SJSA1 (cell line): ENCODE data around the gene NRG3. TPM values are rescaled to one million over a fixed set of nuclear protein-coding genes. Genes with fewer than 3 reads are reported as not detected.
"Not testable (repeated sequence)": the region's sequence is repeated elsewhere in the genome, so short reads cannot be mapped to it uniquely, and the experiment has no call there.

Experiments used
- DNase-seq, 2 experiments: peaks; one replicate each; pipeline ENCODE4 v3.0.0-alpha.2; 2015 to 2020; ENCODE audit warnings: low spot score in 2 of 2, low read depth in 1 of 2
- H3K27ac ChIP-seq: fragments of 250-450 bp; sonication (Bioruptor Pico); 2 replicates; pipeline ENCODE4 v1.5.1; 2020; ENCODE audit warnings: mild to moderate bottlenecking, moderate library complexity
- H3K27me3 ChIP-seq: fragments of 250-450 bp; sonication (Bioruptor Pico); replicated peaks from 2 replicates; pipeline ENCODE4 v1.5.1; 2020; ENCODE audit warnings: mild to moderate bottlenecking, moderate library complexity
- H3K36me3 ChIP-seq: fragments of 250-450 bp; sonication (Bioruptor Pico); 2 replicates; pipeline ENCODE4 v1.5.1; 2020; ENCODE audit warnings: mild to moderate bottlenecking
- H3K4me1 ChIP-seq: fragments of 250-450 bp; sonication (Bioruptor Pico); replicated peaks from 2 replicates; pipeline ENCODE4 v1.6.1; 2021; ENCODE audit warnings: mild to moderate bottlenecking
- H3K4me3 ChIP-seq: fragments of 250-450 bp; sonication (Bioruptor Pico); 2 replicates; pipeline ENCODE4 v1.5.1; 2020; ENCODE audit warnings: mild to moderate bottlenecking
- H3K9me3 ChIP-seq: fragments of 250-450 bp; sonication (Bioruptor Pico); replicated peaks from 2 replicates; pipeline ENCODE4 v1.5.1; 2020; ENCODE audit warnings: mild to moderate bottlenecking
- total RNA-seq: library from RNA; depleted of rRNA; stranded (reverse); fragments of >200 nt; shearing (Covaris generic); gene quantifications from 2 replicates; pipeline ENCODE4 v1.2.3, GENCODE V29; 2014

The NRG3 gene
- total RNA-seq, 1 experiment from 2014 or later = not detected

DNA sequence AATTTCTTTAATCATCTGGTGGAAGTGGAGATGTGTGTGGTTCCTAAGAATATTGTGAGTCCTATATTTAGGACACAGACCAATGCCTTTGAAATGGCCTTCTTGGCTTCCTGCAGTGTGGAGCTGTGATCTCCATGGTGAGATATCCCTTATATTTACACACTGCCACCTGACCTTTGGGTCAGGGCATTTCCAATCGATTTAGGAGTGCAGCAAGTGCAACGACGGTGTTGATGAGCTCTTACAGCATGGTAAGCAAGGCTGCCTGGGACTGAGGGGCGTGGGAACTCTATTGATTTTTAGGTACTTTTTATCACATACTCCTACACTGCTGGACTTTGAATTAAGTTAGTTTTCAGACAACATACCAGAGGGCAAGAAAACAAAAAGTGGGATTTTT lies 146.0 kb downstream of the NRG3 start:
- Histone ChIP-seq H3K27me3 (no peaks in the 10 kb centered on the region), H3K36me3 (no peaks in the 10 kb centered on the region), H3K9me3 (peaks cover 4% of the 10 kb centered on the region; the same call in 1 of the 2 replicates), H3K4me3 (no peak overlapping the region), H3K27ac (no peak overlapping the region), H3K4me1 (no peaks in the 10 kb centered on the region)
- no peak for DNase-seq

DNA sequence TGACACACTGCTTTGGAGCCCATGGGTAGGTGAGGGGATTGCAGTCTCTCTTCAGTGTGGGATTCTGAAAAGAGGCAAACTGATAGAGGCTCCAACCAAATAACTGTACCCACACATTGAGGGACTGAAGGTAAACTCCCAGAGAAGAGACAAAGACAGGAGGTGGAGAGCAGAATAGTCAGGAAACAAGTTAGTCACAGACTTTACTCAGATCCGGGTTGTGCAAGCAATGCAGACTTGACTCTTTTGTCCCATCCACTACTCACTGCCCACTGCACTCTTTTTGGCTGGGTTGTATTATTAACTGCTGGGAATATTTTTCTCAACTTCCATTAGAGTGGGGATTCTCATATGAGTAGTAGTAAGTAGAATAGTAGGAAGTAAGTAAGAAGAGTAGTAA lies 152.7 kb downstream of the NRG3 start:
- peaks cover 8% of the 10 kb centered on the region; the same call in 1 of the 2 replicates for H3K9me3 ChIP-seq
- H3K36me3 ChIP-seq = no peaks in the 10 kb centered on the region
- DNase-seq = no peak
- H3K4me1 ChIP-seq = no peaks in the 10 kb centered on the region
- no peak overlapping the region for H3K4me3 ChIP-seq
- no peaks in the 10 kb centered on the region for H3K27me3 ChIP-seq
- H3K27ac ChIP-seq = no peak overlapping the region

DNA sequence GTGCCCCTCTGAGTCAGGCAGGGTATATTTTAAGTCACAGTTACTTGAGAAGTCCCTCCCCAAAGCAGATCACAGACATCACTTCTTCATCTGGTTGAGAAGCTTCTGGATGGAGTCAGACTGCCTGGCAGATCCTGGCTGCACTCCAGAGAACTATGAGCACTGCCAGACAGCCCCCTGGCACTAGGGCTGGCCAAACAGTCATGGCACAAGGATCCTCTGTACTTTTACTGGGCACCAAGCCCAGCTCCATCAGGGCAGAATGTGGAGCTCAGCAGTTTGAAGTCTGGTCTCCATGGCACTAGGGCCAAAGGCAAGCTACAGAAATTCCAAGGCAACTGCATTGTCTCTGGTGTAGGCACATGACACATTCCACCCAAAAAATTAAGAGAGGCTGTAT lies 162.1 kb downstream of the NRG3 start:
- H3K36me3 ChIP-seq = no peaks in the 10 kb centered on the region
- no peaks in the 10 kb centered on the region for H3K27me3 ChIP-seq
- H3K4me1 ChIP-seq = no peaks in the 10 kb centered on the region
- DNase-seq = no peak
- no peaks in the 10 kb centered on the region for H3K9me3 ChIP-seq
- H3K4me3 ChIP-seq = no peak overlapping the region
- H3K27ac ChIP-seq = no peak overlapping the region

DNA sequence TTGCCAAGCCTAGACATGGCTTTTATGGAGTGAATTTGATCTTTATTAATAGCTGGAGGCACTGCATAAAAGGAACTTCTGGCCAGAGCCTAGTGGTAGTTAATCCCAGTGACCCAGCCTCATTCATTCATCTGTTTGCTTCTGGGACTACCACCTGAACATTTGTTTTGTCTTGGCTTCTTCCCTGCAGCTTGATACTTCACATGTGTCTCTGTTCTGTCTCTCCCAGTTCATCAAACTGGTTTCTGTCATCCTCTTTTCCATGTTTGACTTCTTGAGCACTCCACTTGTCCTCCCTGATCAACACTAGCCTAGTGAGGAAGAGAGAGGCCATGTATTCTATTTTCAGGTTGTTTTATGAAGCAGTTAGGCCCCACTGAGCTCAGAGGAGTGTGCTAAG lies 163.6 kb downstream of the NRG3 start:
- Histone ChIP-seq H3K36me3 (no peaks in the 10 kb centered on the region), H3K4me3 (no peak overlapping the region), H3K4me1 (no peaks in the 10 kb centered on the region), H3K27me3 (no peaks in the 10 kb centered on the region), H3K27ac (no peak overlapping the region), H3K9me3 (no peaks in the 10 kb centered on the region)
- DNase-seq = no peak

DNA sequence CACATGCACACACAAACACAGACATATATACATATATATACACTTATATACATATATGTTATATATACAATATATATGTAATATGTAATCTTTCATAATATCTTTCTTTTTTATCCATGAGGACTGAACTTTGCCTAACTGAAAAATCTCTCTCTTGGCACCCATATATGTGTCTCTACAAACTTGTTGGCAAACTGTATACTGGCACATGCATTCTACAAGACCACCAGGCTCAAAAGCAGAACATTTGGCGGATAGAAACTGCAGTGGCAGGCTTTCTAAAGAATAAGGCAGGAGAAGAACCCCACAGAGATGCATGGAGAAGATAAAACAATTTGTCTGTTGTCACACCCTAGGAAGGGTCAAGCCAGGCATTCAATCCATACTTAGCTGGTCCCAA lies 165.3 kb downstream of the NRG3 start:
- H3K27me3 ChIP-seq = no peaks in the 10 kb centered on the region
- DNase-seq = no peak
- H3K27ac ChIP-seq = no peak overlapping the region
- H3K4me3 ChIP-seq = no peak overlapping the region
- no peaks in the 10 kb centered on the region for H3K9me3 ChIP-seq
- no peaks in the 10 kb centered on the region for H3K4me1 ChIP-seq
- no peaks in the 10 kb centered on the region for H3K36me3 ChIP-seq

DNA sequence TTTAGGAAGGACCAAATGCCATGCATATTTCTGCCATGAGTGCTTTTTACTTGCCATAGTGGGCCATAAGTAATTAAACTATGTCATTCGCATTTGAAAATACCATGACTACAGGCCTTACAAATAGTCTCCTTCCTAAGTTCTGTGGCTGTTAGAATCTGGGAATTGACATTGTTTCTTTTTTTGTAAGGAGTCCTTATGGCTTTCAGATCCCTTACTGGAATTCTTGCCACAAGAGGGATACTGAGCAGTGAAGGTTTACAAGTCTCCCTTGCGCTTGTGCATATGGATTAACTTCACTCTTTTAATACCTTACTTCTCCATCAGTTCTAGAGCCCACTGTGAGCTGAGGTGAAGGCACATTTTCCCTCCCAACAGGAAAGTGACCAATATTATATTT lies 166.0 kb downstream of the NRG3 start:
- Histone ChIP-seq H3K36me3 (no peaks in the 10 kb centered on the region), H3K27me3 (no peaks in the 10 kb centered on the region), H3K9me3 (no peaks in the 10 kb centered on the region), H3K4me1 (no peaks in the 10 kb centered on the region), H3K27ac (no peak overlapping the region), H3K4me3 (no peak overlapping the region)
- no peak for DNase-seq

DNA sequence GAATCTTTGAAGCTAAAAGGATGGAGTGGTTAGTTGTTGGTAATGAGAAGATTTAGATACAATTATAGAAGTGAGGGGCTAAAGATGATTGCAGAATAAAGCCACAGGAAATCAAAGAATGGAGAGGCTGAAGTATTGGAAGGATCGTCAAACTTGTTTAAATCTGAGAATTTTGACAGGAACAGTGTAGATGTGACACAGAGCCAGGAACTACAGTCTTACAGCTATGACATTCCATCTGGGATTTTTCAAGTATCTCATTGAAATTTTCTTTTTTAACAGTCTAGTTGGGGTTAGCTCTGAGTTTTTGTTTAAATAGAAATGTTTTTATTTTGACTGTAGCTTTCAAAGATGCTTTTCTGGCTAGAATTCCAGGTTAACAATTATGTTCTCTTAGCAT lies 181.4 kb downstream of the NRG3 start:
- DNase-seq = no peak
- Histone ChIP-seq H3K4me3 (no peak overlapping the region), H3K27ac (no peak overlapping the region), H3K9me3 (peaks cover 3% of the 10 kb centered on the region; the same call in 1 of the 2 replicates), H3K27me3 (no peaks in the 10 kb centered on the region), H3K4me1 (no peaks in the 10 kb centered on the region), H3K36me3 (no peaks in the 10 kb centered on the region)

DNA sequence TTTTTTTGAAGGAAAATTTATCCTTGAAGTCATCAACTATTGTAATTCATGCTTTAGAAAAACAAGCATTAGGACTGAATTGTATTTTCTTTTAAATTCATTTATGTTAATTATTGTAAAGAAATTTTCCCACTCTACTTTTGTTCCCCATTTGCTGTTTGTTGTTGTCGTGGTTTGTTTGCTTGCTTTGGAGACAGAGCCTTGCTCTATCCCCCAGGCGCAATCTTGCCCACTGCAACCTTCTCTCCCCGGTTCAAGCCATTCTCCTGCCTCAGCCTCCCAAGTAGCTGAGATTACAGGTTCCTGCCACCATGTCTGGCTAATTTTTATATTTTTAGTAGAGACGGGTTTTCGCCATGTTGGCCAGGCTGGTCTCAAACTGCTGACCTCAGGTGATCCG lies 192.2 kb downstream of the NRG3 start:
- DNase-seq, H3K4me1 ChIP-seq, H3K9me3 ChIP-seq, H3K27ac ChIP-seq, H3K36me3 ChIP-seq, H3K27me3 ChIP-seq, H3K4me3 ChIP-seq: not testable (repeated sequence)

DNA sequence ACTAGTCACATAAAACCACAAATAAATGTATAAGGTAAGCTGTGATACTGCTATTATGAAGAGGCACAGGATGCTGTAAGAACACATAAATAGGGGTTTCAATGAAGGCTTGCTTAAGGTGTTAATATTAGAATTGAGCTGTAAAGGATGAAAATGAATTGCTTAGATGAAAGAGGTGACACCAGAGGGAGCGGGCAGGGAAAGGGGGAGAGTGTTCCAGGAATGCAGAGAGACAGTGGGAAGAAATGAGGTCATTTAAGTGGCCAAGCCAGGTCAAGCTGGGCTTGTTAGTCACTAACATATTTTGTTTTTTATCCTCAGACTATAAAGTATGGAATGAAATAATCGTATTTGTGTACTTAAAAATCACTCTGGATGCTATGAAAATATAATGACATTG lies 193.5 kb downstream of the NRG3 start:
- Histone ChIP-seq H3K27me3 (no peaks in the 10 kb centered on the region), H3K27ac (no peak overlapping the region), H3K4me3 (no peak overlapping the region), H3K4me1 (no peaks in the 10 kb centered on the region), H3K36me3 (no peaks in the 10 kb centered on the region), H3K9me3 (no peaks in the 10 kb centered on the region; the same call in 1 of the 2 replicates)
- DNase-seq = no peak

DNA sequence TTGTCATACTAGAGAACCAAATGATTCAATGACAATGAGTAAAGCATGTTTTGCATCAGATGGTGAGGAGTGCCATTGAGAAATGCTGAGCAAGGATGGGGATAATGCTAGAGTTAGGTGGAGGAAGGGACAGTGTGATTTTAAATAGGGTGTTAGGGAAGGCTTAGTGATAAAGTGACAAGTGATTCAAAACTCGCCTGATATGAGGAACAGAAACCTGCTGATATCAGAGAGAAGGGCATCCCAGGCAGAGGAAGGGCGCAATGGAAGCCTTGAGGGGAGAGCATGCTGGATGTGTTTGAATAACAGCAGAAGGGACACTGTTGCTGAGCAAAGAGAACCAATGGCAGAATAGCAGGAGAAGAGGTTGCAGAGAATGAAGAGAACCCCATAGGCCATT lies 196.2 kb downstream of the NRG3 start:
- Histone ChIP-seq H3K27me3 (no peaks in the 10 kb centered on the region), H3K9me3 (peaks cover 2% of the 10 kb centered on the region; the same call in 1 of the 2 replicates), H3K36me3 (no peaks in the 10 kb centered on the region), H3K4me1 (no peaks in the 10 kb centered on the region), H3K4me3 (no peak overlapping the region), H3K27ac (no peak overlapping the region)
- no peak for DNase-seq

DNA sequence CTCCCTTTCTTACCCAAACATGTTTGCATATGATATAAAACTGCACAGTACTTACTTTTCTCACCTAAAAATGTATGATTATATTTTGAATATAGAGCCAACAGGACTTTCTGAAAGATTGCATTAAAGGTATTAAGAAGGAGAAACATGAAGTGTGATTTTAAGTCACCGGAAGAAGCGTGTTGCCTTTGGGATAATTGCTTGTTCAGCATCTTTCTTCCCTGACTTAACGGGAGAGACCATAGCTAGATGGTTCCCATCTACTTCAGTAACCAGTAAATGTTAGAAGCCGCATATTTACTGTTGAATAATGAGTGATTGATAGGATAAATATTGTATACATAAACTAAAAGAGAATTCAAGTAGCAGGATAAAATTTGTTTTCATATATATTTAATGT lies 197.1 kb downstream of the NRG3 start:
- Histone ChIP-seq H3K27me3 (no peaks in the 10 kb centered on the region), H3K4me1 (no peaks in the 10 kb centered on the region), H3K36me3 (no peaks in the 10 kb centered on the region), H3K4me3 (no peak overlapping the region), H3K27ac (no peak overlapping the region), H3K9me3 (peaks cover 2% of the 10 kb centered on the region; the same call in 1 of the 2 replicates)
- no peak for DNase-seq

DNA sequence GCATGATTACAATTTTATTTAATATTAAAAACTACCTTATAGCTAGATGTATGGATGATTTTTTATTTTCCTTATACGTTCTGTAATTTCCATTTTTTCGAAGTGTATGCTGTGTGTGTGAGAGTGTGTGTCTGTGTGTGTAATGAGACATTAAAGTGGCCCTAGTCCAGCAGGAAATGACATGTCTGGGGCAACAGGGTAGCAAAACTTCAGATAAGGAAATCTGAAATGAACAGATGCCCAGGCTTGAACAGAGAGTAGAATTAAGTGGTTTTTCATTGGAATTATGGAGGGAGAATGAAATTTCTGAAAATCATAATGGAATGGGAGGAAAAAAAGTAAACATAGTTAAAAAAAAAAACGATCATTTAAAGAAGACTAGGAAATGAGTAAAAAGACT lies 200.6 kb downstream of the NRG3 start:
- H3K36me3 ChIP-seq = no peaks in the 10 kb centered on the region
- no peaks in the 10 kb centered on the region for H3K4me1 ChIP-seq
- DNase-seq = no peak
- H3K4me3 ChIP-seq = no peak overlapping the region
- no peak overlapping the region for H3K27ac ChIP-seq
- peaks cover 2% of the 10 kb centered on the region; the same call in 1 of the 2 replicates for H3K9me3 ChIP-seq
- H3K27me3 ChIP-seq = no peaks in the 10 kb centered on the region

DNA sequence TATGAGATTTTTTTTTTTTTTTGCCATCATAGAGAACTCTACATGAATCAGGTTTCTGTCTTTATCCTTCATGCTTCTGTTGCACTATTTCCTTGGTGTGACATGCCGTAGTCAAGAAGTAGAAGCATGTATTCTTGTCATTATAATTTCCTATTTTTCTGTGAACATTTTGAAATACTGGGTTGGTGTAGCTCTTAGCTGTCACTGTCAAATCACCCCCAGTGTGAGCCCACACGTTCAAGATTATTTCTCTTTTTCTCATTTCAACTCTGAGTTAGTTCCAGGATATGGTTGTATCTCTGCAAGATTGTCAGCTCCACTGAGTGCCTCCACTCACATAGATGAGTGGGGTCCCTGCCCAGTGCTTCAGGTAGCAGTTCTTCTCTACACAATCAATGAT lies 209.5 kb downstream of the NRG3 start:
- Histone ChIP-seq H3K36me3 (no peaks in the 10 kb centered on the region), H3K9me3 (no peaks in the 10 kb centered on the region; the same call in none of the 2 replicates), H3K4me3 (no peak overlapping the region), H3K4me1 (no peaks in the 10 kb centered on the region), H3K27me3 (no peaks in the 10 kb centered on the region), H3K27ac (no peak overlapping the region)
- DNase-seq = no peak

DNA sequence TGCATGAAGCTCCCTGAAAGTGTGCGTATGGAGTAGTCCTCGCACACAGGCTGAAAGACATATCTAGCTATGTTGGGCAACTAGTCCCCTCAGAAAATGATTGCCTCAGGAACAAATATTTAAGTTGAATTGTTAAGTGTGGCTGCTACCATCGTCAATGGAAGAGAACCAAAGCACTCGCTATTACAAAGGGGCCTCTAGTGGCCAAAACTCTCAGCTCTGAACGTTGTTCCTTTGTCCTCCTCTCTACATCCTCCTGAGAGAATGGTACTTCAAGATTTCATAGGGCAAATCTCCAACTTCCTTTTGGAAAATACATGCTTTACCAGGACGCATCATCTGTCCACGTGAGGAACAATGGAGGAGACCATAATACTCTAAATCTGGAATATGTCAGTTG lies 209.9 kb downstream of the NRG3 start:
- Histone ChIP-seq H3K27ac (no peak overlapping the region), H3K36me3 (no peaks in the 10 kb centered on the region), H3K4me1 (no peaks in the 10 kb centered on the region), H3K9me3 (no peaks in the 10 kb centered on the region; the same call in none of the 2 replicates), H3K27me3 (no peaks in the 10 kb centered on the region), H3K4me3 (no peak overlapping the region)
- DNase-seq = no peak

DNA sequence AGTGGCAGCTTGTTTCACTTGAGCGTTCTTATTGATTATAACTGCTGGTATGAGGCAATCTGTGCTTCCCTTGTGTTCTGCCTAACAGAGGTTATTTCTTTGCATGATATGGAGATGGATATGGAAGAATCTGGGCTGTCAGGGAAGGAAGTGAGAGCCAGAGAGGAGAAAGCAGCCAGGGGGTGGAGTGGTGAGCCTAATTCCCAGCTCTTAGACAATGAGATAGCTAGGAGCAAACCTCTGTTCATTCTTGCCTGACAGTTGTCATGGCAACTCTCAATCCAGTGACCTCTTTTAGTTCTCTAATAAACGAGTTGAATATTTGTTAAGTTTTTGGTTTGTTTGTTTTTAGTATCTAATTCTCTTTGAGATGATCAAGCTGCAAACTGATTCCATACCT lies 214.3 kb downstream of the NRG3 start:
- no peaks in the 10 kb centered on the region; the same call in 1 of the 2 replicates for H3K9me3 ChIP-seq
- no peak overlapping the region for H3K4me3 ChIP-seq
- DNase-seq = no peak
- H3K4me1 ChIP-seq = no peaks in the 10 kb centered on the region
- no peaks in the 10 kb centered on the region for H3K36me3 ChIP-seq
- H3K27ac ChIP-seq = no peak overlapping the region
- H3K27me3 ChIP-seq = no peaks in the 10 kb centered on the region
